ENCODE measurements around the gene CDC37.

DNA sequence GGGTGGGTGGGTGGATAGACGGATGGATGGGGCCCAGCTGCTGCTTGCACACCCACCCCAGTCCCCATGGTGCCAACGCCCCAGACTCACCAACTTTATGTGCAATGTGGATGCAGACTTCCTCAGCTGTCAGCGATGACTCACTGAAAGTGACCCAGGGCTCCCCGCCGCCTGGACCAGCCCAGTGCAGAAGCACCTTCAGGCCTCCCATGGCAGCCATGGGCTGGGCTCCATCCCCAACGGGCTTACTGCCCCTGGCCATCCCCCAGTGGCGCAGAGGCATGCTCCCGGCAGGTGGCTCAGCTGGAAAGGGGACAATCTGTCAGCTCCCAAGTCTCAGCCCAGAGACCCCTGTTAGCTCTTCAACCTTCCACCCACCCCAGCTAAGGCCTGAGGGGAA is 25.2 kb downstream of the CDC37 start:
- TF ChIP-seq, protein P1, sequence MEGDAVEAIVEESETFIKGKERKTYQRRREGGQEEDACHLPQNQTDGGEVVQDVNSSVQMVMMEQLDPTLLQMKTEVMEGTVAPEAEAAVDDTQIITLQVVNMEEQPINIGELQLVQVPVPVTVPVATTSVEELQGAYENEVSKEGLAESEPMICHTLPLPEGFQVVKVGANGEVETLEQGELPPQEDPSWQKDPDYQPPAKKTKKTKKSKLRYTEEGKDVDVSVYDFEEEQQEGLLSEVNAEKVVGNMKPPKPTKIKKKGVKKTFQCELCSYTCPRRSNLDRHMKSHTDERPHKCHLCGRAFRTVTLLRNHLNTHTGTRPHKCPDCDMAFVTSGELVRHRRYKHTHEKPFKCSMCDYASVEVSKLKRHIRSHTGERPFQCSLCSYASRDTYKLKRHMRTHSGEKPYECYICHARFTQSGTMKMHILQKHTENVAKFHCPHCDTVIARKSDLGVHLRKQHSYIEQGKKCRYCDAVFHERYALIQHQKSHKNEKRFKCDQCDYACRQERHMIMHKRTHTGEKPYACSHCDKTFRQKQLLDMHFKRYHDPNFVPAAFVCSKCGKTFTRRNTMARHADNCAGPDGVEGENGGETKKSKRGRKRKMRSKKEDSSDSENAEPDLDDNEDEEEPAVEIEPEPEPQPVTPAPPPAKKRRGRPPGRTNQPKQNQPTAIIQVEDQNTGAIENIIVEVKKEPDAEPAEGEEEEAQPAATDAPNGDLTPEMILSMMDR (IDR thresholded peaks at IDR 0.05) = no peak
- no peak for TF ChIP-seq EZH2 (IDR thresholded peaks at IDR 0.05)

Data from neural progenitor cell (in vitro differentiated cells).